Inflammatory macrophage treated with lipopolysaccharide for 1 hour (primary cell): ENCODE data around the gene COL6A5.
"Not testable (repeated sequence)": the region's sequence is repeated elsewhere in the genome, so short reads cannot be mapped to it uniquely, and the experiment has no call there.

Experiments
- DNase-seq, 2 donors: peaks; one replicate each; pipeline ENCODE4 v3.0.0-alpha.2; 2020 to 2022

Gene COL6A5

GRCh38 chr3:130386604-130387263 is 41.3 kb downstream of the COL6A5 start:
- DNase-seq, result no peak

DNA sequence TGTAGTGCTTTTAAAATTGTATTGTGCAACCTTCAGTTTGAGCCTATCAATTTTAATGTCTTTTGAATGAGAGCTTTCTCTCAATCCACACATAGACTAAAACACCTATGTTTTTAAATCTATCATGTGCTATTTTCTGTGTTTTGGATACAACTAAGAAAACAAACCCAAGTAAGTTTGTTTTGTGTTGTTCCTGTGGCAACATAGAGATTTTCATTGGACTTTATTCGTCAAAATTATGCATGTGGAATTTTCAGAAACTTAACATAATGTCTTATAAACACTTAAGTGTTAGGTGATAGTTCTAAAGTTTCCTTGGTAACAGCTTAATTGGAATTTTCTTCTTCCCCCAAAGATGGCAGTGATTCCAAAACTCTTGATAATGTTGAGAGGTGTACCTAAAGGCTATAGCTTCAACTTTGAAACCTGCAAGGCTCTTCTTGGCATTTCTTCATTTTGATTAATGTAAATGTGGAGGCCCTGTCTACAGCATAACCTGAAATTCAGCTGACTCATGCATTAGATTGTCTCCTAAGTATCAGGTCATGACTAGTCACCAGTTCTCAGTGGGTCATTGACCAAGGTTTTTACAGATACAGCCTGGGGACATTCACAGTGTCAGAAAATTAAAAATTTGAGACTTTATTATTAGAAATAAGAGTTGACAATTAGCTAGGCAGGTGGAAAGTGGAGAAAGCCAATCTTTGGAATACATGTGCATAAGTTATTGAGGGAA is 44.4 kb downstream of the COL6A5 start:
- DNase-seq, result no peak

DNA sequence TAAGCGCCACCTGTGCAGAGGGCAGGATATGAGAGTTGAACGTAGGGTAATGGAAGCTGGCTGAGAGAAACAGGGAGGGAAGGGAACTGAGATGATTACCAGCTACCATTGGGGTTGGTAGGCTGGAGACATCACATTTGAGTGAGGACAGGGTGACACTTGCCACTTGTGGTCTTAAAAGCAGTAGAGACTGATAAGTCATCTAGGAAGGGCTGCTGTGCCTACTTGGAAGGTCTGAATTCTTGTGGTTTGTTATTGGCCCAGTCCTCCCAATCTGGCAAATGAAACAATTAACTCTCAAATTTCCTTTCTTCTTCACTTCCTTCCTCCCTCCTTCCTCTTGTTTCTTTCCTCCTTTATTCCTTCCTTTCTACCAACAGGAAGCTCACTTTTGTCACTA is 46.8 kb downstream of the COL6A5 start:
- no peak for DNase-seq

DNA sequence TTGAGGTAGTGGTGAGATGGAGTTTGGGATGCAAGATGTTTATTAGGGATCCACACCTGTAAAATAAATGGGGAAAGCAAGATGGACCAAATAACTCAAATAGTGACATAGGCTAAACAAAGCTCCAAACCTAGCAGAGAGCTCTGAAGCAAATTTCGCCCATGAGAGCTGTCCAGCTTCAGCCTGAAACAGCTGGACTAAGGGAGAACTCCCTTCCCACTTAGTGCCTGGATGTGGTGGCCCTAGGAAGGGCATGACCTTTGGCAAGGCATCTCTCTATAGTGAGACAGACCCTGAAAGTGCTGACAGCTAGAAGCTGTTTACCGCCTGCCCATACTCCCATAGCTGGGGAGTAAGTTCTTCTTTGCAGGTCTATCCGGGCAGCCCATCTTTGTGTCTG is 48.1 kb downstream of the COL6A5 start:
- no peak for DNase-seq

DNA sequence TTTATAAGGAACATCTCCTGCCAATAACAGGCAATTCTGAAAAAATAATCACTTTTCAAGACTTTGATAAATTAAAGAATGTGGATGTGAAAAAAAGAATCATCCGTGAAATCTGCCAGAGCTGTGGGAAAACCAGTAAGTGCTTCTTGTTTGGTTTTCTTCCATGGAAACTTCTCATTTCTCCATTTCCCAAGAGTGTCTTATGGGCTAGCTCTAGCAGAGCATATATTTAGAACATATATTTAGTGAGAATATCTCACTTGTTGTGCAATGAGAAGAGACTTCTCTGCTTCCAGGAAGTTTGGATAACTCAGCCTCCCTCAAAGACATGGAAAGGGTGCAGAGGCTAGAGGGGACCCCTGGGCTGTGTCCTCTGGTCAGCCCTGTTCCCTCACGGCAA is 49.9 kb downstream of the COL6A5 start:
- DNase-seq, result no peak

- DNase-seq, result no peak
Observed at GRCh38 chr3:130395916-130396315, 50.4 kb downstream of the COL6A5 start.

GRCh38 chr3:130404401-130404800 is 58.9 kb downstream of the COL6A5 start:
- DNase-seq, result no peak

- DNase-seq, result no peak
Observed at GRCh38 chr3:130405956-130406355, 60.5 kb downstream of the COL6A5 start.

DNA sequence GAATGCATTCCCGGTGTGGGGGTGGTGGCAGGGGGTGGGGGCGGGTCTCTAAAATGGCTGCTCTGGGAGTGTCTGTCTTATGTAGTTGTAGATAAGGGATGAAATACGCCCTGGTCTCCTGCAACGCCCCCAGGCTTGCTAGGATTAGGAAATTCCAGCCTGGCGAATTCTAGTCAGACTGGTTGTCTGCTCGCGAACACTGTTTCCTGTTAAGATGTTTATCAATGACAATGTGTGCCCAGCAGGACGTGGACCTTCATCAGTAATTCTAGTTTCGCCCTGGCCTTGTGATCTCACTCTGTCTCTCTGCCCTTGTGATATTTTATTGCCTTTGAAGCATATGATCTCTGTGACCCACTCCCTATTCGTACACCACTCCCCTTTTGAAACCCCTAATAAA is 62.8 kb downstream of the COL6A5 start:
- DNase-seq, result not testable (repeated sequence)

DNA sequence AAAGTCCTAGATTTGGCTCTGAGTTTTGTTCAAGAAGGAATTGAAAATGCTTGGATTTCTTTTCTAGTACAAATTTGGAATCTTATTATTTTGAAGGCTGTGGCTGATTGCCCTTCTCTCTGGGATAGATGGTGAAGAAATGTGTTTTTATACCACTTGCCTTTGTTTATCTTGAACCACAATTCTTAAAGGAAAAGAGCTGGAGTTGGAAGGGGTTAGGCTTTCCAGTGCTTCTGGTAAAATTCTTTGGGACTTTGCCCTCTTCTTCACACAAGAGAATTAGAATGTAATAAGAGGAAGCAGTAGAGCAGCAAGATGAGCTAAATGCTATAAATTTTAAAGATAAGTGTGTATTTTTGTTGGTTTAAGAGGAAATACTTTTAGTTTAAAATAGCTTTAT is 65.8 kb downstream of the COL6A5 start:
- no peak for DNase-seq

DNA sequence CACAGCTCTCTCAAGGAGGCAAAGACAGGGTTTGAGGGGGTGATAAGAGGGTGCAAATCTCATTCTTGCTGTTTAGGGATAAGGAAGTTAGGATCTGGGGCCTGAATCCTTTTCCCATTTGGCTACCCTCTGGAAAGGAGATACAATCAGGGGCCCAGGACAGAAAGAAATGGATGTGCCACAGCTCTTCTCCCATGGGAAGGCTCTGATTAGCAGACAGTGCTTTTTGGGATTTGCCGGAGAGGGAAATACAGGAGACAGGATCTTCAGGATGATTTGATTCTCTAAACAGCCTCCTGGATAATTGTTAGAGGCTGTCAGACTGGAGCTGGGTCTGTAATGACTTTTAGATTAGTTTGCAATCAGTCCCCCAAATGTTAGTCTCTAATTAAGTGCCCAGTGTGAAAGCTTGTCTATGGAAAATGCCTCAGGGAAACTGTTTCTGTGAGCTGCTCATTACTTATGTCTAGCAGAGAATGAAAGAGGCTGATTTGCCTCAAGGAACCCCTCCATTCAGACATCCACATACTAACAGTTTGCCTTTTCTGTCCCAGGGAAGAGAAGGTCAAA is 67.6 kb downstream of the COL6A5 start:
- DNase-seq, result no peak

- DNase-seq, result peak; percentile 12 to 16
Observed at GRCh38 chr3:130414457-130414856, 69.0 kb downstream of the COL6A5 start.

GRCh38 chr3:130420466-130420865 is 75.0 kb downstream of the COL6A5 start:
- DNase-seq, result no peak

DNA sequence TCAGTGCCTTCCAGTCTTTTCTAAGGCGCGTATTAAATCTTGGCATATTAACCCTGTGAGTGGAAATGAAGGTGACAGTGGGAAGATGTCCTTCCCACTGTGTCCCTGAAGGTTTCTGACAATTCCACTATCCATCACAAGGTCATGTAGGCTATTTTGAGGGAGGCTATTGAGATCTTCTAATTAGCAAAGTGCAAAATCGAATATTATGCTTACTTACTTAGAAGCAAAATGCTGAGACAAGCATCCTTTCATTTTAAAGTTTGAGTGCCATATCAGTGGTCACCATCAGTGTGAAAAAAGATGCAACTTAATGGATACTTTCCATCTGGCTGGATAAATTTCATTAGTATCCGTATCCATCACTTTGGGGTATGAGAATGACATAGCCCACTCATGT is 77.6 kb downstream of the COL6A5 start:
- no peak for DNase-seq

DNA sequence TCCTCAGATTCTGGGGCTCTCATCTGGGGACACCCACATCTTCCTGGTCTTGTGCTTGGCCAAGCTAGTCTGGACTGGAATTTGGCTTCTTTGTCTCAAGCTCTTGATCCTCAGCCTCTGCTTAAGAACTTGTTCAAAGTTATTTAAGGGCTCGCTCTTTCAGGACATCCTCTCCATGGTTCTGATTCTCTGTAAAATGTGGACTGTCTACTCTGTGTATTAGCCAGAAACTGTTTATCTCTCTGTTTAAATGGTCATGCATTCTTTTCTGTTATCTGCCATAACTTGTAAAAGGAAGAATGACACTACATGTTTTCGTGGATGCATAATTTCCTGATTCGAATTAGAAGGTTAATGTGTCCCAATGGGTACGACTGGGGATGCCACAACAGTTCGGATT is 79.4 kb downstream of the COL6A5 start:
- DNase-seq, result no peak

- DNase-seq, result no peak
Observed at GRCh38 chr3:130425484-130425883, 80.0 kb downstream of the COL6A5 start.

DNA sequence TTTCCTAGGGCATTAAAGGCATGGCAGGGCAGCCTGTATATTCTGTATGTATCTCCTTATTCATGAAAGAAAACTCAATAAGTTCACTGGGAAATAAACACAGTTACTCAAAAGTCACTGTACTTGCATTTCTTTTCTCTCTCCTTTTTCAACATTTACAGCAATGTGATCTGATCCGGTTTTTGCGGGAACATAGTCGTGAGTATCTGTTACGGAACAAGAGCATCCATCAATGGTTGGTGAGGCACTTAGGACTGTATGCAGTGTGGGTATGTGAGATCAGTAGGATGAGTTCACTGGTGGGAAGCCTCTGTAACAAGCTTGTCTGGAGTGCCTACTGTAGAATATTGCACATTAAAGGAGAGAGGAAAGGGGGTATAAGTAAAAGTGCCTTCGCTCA is 80.7 kb downstream of the COL6A5 start:
- no peak for DNase-seq

GRCh38 chr3:130428871-130429712 is 83.6 kb downstream of the COL6A5 start:
- no peak for DNase-seq

DNA sequence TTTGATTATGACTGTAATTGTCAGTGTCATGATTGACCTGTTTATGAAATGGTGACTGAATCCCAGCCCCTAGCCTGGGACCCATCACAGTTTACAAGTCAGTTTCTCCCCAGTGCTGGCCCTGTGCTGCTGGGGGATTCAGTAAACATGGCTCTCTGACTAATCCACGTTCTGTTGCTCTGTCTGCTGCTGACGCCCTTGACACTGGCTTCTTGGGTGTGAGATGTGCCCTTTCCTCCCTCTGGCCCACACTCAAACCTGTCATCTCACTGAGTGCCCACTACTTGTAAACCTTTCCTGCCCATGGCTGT is 84.2 kb downstream of the COL6A5 start:
- DNase-seq, result no peak

- DNase-seq, result no peak
Observed at GRCh38 chr3:130430266-130430665, 84.8 kb downstream of the COL6A5 start.

- not testable (repeated sequence) for DNase-seq
Observed at GRCh38 chr3:130432086-130432485, 86.6 kb downstream of the COL6A5 start.

- DNase-seq, result no peak
Observed at GRCh38 chr3:130433306-130433705, 87.8 kb downstream of the COL6A5 start.

DNA sequence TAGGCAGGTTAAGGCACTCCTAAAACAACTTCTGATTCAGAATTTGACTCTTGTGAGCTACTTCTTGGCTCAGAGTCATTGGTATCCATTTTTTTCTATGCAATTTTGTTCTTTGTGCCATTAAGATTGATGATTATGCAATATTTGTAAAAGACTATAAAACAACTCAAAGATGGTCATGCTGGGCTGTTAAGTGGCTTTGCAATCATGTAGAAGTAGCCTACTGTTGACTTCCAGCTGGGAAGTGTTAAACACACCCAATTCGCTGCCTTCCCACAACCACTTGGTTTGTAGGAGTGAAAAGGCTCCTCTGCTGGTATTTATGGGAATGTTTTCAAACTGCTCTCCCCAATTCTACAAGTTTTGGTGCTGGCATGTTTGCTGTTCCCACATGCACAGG is 96.8 kb downstream of the COL6A5 start:
- DNase-seq, result no peak

- not testable (repeated sequence) for DNase-seq
Observed at GRCh38 chr3:130446840-130447239, 101.4 kb downstream of the COL6A5 start.
